LoVo (cell line): Measurements from ENCODE around the gene EVI2A.

ENCODE experiments used
- DNase-seq: peaks from one replicate; pipeline ENCODE4 v3.0.0-alpha.2; 2016; ENCODE audit warnings: low spot score

Gene EVI2A

GRCh38 chr17:31273516-31273915 lies 47.9 kb downstream of the EVI2A start:
- no peak for DNase-seq

GRCh38 chr17:31272803-31273202 lies 48.6 kb downstream of the EVI2A start:
- no peak for DNase-seq

GRCh38 chr17:31272236-31272635 lies 49.2 kb downstream of the EVI2A start:
- DNase-seq, result no peak

GRCh38 chr17:31269578-31269983 lies 51.8 kb downstream of the EVI2A start:
- peak; percentile 39 for DNase-seq

- no peak for DNase-seq
Measured at GRCh38 chr17:31269036-31269577, 52.3 kb downstream of the EVI2A start.
